Neural cell (in vitro differentiated cells): ENCODE measurements around the gene DNMBP. TPM values are rescaled to one million over a fixed set of nuclear protein-coding genes. Genes with fewer than 3 reads are reported as not detected.

Source experiments
- H2AFZ ChIP-seq: fragments of 200-600, 300-800 bp; sonication (generic), shearing (Covaris generic); 2 replicates; pipeline ENCODE4 v1.6.0; 2014; ENCODE audit warnings: low read depth, mild to moderate bottlenecking, antibody characterized with exemption, low read length, moderate library complexity
- H3F3A ChIP-seq: fragments of 200-600 bp; shearing (Covaris generic); 2 replicates; pipeline ENCODE4 v1.6.1; 2016; ENCODE audit warnings: mild to moderate bottlenecking, moderate library complexity, mixed read lengths, antibody characterized with exemption, low read length; ENCODE audit not compliant: insufficient read depth, poor library complexity, severe bottlenecking
- H3K27ac ChIP-seq: fragments of 200-600, 300-800 bp; sonication (generic), shearing (Covaris generic); 2 replicates; pipeline ENCODE4 v1.5.1; 2014; ENCODE audit warnings: mild to moderate bottlenecking, low read length, moderate library complexity
- H3K27me3 ChIP-seq: fragments of 300-800, 200-600 bp; sonication (generic), shearing (Covaris generic); 2 replicates; pipeline ENCODE4 v1.6.0; 2014; ENCODE audit warnings: mild to moderate bottlenecking, low read depth, low read length, moderate library complexity; ENCODE audit not compliant: insufficient read depth
- H3K36me3 ChIP-seq: fragments of 300-800, 200-600 bp; sonication (generic), shearing (Covaris generic); 2 replicates; pipeline ENCODE4 v1.5.1; 2014; ENCODE audit warnings: mild to moderate bottlenecking, antibody characterized with exemption, low read length, moderate library complexity; ENCODE audit not compliant: insufficient read depth
- H3K4me2 ChIP-seq: fragments of 300-800, 200-600 bp; sonication (generic), shearing (Covaris generic); 2 replicates; pipeline ENCODE4 v1.6.0; 2014; ENCODE audit warnings: mild to moderate bottlenecking, low read length
- H3K4me3 ChIP-seq: fragments of 300-800, 200-600 bp; sonication (generic), shearing (Covaris generic); 2 replicates; pipeline ENCODE4 v1.5.1; 2014; ENCODE audit warnings: mild to moderate bottlenecking, low read length, moderate library complexity
- H3K79me2 ChIP-seq: fragments of 200-600 bp; shearing (Covaris generic); replicated peaks from 2 replicates; pipeline ENCODE4 v1.6.0; 2014; ENCODE audit warnings: mild to moderate bottlenecking, low read length, moderate library complexity; ENCODE audit not compliant: insufficient read depth
- H3K9ac ChIP-seq: fragments of 300-800, 200-600 bp; sonication (generic), shearing (Covaris generic); 2 replicates; pipeline ENCODE4 v1.6.1; 2016; ENCODE audit warnings: mild to moderate bottlenecking, low read length, mixed read lengths
- H3K9me2 ChIP-seq: fragments of 200-600 bp; shearing (Covaris generic); 2 replicates; pipeline ENCODE4 v1.6.1; 2016; ENCODE audit warnings: mild to moderate bottlenecking, low read length, mixed read lengths; ENCODE audit not compliant: insufficient read depth
- H3K9me3 ChIP-seq: fragments of 200-600, 300-800 bp; sonication (generic), shearing (Covaris generic); 2 replicates; pipeline ENCODE4 v1.6.1; 2016; ENCODE audit warnings: mild to moderate bottlenecking, mixed run types, low read length, moderate library complexity, mixed read lengths
- H4K20me1 ChIP-seq: fragments of 200-600 bp; shearing (Covaris generic); 2 replicates; pipeline ENCODE4 v1.6.1; 2016; ENCODE audit warnings: mild to moderate bottlenecking, mixed run types; ENCODE audit not compliant: insufficient read depth
- EP300 ChIP-seq: fragments of 450-650 bp; conservative IDR thresholded peaks from 2 replicates; pipeline ENCODE4 v1.6.1; 2014; ENCODE audit warnings: antibody characterized with exemption, mild to moderate bottlenecking, moderate library complexity; ENCODE audit not compliant: poor library complexity, severe bottlenecking
- EZH2 ChIP-seq: fragments of 200-600, 300-800 bp; shearing (Covaris generic), sonication (generic); IDR thresholded peaks from 2 replicates; pipeline ENCODE4 v1.6.1; 2014; ENCODE audit warnings: antibody characterized with exemption, low read length, borderline replicate concordance, mild to moderate bottlenecking; ENCODE audit not compliant: insufficient read depth, poor library complexity, severe bottlenecking
- MXI1 ChIP-seq: fragments of 450-650 bp; conservative IDR thresholded peaks from 2 replicates; pipeline ENCODE4 v1.6.1; 2014; ENCODE audit warnings: antibody characterized with exemption, mild to moderate bottlenecking; ENCODE audit not compliant: poor library complexity, severe bottlenecking
- POLR2AphosphoS5 ChIP-seq: IDR thresholded peaks from 2 replicates; pipeline ENCODE4 v1.6.1; 2012
- RAD21 ChIP-seq: fragments of 450-650 bp; conservative IDR thresholded peaks from 2 replicates; pipeline ENCODE4 v1.6.1; 2014; ENCODE audit warnings: antibody characterized with exemption, mild to moderate bottlenecking, moderate library complexity
- SMC3 ChIP-seq: fragments of 450-650 bp; conservative IDR thresholded peaks from 2 replicates; pipeline ENCODE4 v1.6.1; 2014; ENCODE audit warnings: antibody characterized with exemption, mild to moderate bottlenecking, moderate library complexity; ENCODE audit not compliant: poor library complexity
- TAF1 ChIP-seq: IDR thresholded peaks from 2 replicates; pipeline ENCODE4 v1.6.1; 2012; ENCODE audit warnings: low read depth
- polyA plus RNA-seq: library from polyadenylated mRNA; depleted of rRNA; stranded (reverse); fragments of >200 nt; gene quantifications from 2 replicates; pipeline ENCODE4 v1.2.3, GENCODE V29; 2014
- TF ChIP-seq, protein P1 (sequence below): fragments of 450-650 bp; IDR thresholded peaks from 2 replicates; pipeline ENCODE4 v1.5.1; 2014; ENCODE audit warnings: antibody characterized with exemption, mild to moderate bottlenecking, moderate library complexity; ENCODE audit not compliant: poor library complexity, severe bottlenecking
- TF ChIP-seq, protein P2 (sequence below): IDR thresholded peaks from 2 replicates; pipeline ENCODE4 v1.6.1; 2012; ENCODE audit warnings: borderline replicate concordance

DNMBP gene
- polyA plus RNA-seq, 1 donor from 2014 or later = 2.3 TPM

GRCh38 chr10:99999319-100000108 lies 10.2 kb downstream of the DNMBP start:
- H3K4me3 ChIP-seq = no peak overlapping the region
- no peaks in the 10 kb centered on the region for H3K36me3 ChIP-seq
- TF ChIP-seq EP300 (no peak), MXI1 (no peak), RAD21 (no peak), EZH2 (no peak), POLR2AphosphoS5 (no peak), SMC3 (no peak), TAF1 (no peak)
- TF ChIP-seq, protein P1, sequence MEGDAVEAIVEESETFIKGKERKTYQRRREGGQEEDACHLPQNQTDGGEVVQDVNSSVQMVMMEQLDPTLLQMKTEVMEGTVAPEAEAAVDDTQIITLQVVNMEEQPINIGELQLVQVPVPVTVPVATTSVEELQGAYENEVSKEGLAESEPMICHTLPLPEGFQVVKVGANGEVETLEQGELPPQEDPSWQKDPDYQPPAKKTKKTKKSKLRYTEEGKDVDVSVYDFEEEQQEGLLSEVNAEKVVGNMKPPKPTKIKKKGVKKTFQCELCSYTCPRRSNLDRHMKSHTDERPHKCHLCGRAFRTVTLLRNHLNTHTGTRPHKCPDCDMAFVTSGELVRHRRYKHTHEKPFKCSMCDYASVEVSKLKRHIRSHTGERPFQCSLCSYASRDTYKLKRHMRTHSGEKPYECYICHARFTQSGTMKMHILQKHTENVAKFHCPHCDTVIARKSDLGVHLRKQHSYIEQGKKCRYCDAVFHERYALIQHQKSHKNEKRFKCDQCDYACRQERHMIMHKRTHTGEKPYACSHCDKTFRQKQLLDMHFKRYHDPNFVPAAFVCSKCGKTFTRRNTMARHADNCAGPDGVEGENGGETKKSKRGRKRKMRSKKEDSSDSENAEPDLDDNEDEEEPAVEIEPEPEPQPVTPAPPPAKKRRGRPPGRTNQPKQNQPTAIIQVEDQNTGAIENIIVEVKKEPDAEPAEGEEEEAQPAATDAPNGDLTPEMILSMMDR = no peak
- TF ChIP-seq, protein P2, sequence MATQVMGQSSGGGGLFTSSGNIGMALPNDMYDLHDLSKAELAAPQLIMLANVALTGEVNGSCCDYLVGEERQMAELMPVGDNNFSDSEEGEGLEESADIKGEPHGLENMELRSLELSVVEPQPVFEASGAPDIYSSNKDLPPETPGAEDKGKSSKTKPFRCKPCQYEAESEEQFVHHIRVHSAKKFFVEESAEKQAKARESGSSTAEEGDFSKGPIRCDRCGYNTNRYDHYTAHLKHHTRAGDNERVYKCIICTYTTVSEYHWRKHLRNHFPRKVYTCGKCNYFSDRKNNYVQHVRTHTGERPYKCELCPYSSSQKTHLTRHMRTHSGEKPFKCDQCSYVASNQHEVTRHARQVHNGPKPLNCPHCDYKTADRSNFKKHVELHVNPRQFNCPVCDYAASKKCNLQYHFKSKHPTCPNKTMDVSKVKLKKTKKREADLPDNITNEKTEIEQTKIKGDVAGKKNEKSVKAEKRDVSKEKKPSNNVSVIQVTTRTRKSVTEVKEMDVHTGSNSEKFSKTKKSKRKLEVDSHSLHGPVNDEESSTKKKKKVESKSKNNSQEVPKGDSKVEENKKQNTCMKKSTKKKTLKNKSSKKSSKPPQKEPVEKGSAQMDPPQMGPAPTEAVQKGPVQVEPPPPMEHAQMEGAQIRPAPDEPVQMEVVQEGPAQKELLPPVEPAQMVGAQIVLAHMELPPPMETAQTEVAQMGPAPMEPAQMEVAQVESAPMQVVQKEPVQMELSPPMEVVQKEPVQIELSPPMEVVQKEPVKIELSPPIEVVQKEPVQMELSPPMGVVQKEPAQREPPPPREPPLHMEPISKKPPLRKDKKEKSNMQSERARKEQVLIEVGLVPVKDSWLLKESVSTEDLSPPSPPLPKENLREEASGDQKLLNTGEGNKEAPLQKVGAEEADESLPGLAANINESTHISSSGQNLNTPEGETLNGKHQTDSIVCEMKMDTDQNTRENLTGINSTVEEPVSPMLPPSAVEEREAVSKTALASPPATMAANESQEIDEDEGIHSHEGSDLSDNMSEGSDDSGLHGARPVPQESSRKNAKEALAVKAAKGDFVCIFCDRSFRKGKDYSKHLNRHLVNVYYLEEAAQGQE = no peak
- no peaks in the 10 kb centered on the region for H3F3A ChIP-seq
- no peak overlapping the region for H3K27ac ChIP-seq
- no peak overlapping the region for H3K4me2 ChIP-seq
- H2AFZ ChIP-seq = no peak overlapping the region
- H3K9me2 ChIP-seq = no peaks in the 10 kb centered on the region
- H3K9ac ChIP-seq = no peak overlapping the region
- H3K27me3 ChIP-seq = no peaks in the 10 kb centered on the region
- no peaks in the 10 kb centered on the region for H3K9me3 ChIP-seq
- no peaks in the 10 kb centered on the region for H4K20me1 ChIP-seq
- no peaks in the 10 kb centered on the region for H3K79me2 ChIP-seq

DNA sequence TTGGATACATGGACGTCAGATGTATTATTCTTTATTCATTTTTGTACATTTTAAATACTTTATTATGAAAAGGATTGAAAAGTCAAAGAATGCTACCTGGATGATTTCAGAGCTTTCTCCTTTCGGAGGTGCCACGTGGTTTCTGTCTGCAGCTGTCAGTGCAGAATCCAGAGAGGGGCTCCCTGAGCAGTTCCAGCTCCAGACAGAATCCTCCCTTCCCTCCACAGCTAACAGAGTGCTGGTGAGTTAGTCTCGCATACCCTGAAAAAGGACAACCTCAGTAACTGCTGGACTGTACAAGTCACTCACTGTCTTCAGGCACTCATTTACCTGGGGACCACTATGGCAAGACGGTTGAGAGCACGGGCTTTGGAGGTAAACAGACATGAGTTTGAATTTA lies 10.9 kb downstream of the DNMBP start:
- no peak overlapping the region for H3K4me3 ChIP-seq
- no peaks in the 10 kb centered on the region for H3K27me3 ChIP-seq
- no peaks in the 10 kb centered on the region for H3K79me2 ChIP-seq
- no peaks in the 10 kb centered on the region for H4K20me1 ChIP-seq
- TF ChIP-seq EZH2 (no peak), POLR2AphosphoS5 (no peak), SMC3 (no peak), TAF1 (no peak), EP300 (no peak), RAD21 (no peak), MXI1 (no peak)
- TF ChIP-seq, protein P2 = no peak
- TF ChIP-seq, protein P1 = no peak
- no peak overlapping the region for H2AFZ ChIP-seq
- no peak overlapping the region for H3K4me2 ChIP-seq
- no peak overlapping the region for H3K27ac ChIP-seq
- no peaks in the 10 kb centered on the region for H3K9me2 ChIP-seq
- H3K36me3 ChIP-seq = no peaks in the 10 kb centered on the region
- H3F3A ChIP-seq = no peaks in the 10 kb centered on the region
- H3K9me3 ChIP-seq = no peaks in the 10 kb centered on the region
- H3K9ac ChIP-seq = no peak overlapping the region
